ENCODE measurements around the gene BCL6.

The BCL6 gene

GRCh38 chr3:187758318-187758955, 13.2 kb upstream of the BCL6 start:
- no peaks in the 10 kb centered on the region for H3K79me2 ChIP-seq (ENCODE audit: control insufficient read depth, low read length)
- TF ChIP-seq, protein P1, sequence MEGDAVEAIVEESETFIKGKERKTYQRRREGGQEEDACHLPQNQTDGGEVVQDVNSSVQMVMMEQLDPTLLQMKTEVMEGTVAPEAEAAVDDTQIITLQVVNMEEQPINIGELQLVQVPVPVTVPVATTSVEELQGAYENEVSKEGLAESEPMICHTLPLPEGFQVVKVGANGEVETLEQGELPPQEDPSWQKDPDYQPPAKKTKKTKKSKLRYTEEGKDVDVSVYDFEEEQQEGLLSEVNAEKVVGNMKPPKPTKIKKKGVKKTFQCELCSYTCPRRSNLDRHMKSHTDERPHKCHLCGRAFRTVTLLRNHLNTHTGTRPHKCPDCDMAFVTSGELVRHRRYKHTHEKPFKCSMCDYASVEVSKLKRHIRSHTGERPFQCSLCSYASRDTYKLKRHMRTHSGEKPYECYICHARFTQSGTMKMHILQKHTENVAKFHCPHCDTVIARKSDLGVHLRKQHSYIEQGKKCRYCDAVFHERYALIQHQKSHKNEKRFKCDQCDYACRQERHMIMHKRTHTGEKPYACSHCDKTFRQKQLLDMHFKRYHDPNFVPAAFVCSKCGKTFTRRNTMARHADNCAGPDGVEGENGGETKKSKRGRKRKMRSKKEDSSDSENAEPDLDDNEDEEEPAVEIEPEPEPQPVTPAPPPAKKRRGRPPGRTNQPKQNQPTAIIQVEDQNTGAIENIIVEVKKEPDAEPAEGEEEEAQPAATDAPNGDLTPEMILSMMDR (IDR thresholded peaks at IDR 0.05; ENCODE audit: low read depth, low read length, poor library complexity, severe bottlenecking): no peak
- TF ChIP-seq EZH2phosphoT487 (IDR thresholded peaks at IDR 0.05; ENCODE audit: borderline replicate concordance, low read length): no peak
- no peaks in the 10 kb centered on the region for H3K27me3 ChIP-seq (ENCODE audit: control insufficient read depth, low read length)
- peaks cover 9% of the 10 kb centered on the region for H3K4me1 ChIP-seq (ENCODE audit: control insufficient read depth, low read length)
- H3K4me3 ChIP-seq (ENCODE audit: low read length): no peak overlapping the region
- no peaks in the 10 kb centered on the region for H4K20me1 ChIP-seq (ENCODE audit: control insufficient read depth, insufficient read depth, low read depth, low read length)
- H3K36me3 ChIP-seq (ENCODE audit: control insufficient read depth, low read length): no peaks in the 10 kb centered on the region
- no peaks in the 10 kb centered on the region for H3K9me3 ChIP-seq (ENCODE audit: control insufficient read depth, insufficient read depth, low read length)
- no peaks in the 10 kb centered on the region for H3K9me2 ChIP-seq (replicated peaks; ENCODE audit: control insufficient read depth, low read length)
- no peaks in the 10 kb centered on the region for H3F3A ChIP-seq (ENCODE audit: control insufficient read depth, insufficient read depth)
- no peak overlapping the region for H3K4me2 ChIP-seq (ENCODE audit: low read length)
- no peak overlapping the region for H3K27ac ChIP-seq (ENCODE audit: low read depth, low read length)

- Histone ChIP-seq H3K36me3 (ENCODE audit: control insufficient read depth, low read length) (no peaks in the 10 kb centered on the region), H3K79me2 (ENCODE audit: control insufficient read depth, low read length) (peaks cover 2% of the 10 kb centered on the region), H3K4me2 (ENCODE audit: low read length) (no peak overlapping the region), H3K27ac (ENCODE audit: low read depth, low read length) (no peak overlapping the region), H4K20me1 (ENCODE audit: control insufficient read depth, insufficient read depth, low read depth, low read length) (no peaks in the 10 kb centered on the region), H3F3A (ENCODE audit: control insufficient read depth, insufficient read depth) (peaks cover 15% of the 10 kb centered on the region), H3K4me3 (ENCODE audit: low read length) (no peak overlapping the region), H3K9me3 (ENCODE audit: control insufficient read depth, insufficient read depth, low read length) (no peaks in the 10 kb centered on the region), H3K9me2 (replicated peaks; ENCODE audit: control insufficient read depth, low read length) (no peaks in the 10 kb centered on the region), H3K27me3 (ENCODE audit: control insufficient read depth, low read length) (no peaks in the 10 kb centered on the region), H3K4me1 (ENCODE audit: control insufficient read depth, low read length) (peaks cover 40% of the 10 kb centered on the region)
- TF ChIP-seq EZH2phosphoT487 (IDR thresholded peaks at IDR 0.05; ENCODE audit: borderline replicate concordance, low read length): no peak
- TF ChIP-seq, protein P1 (IDR thresholded peaks at IDR 0.05; ENCODE audit: low read depth, low read length, poor library complexity, severe bottlenecking): no peak
These were observed 8.2 kb upstream of the BCL6 start for GRCh38 chr3:187753516-187753915.

- peak overlapping the region; percentile 93 for H3K4me2 ChIP-seq (ENCODE audit: low read length)
These were observed 5.3 kb upstream of the BCL6 start for GRCh38 chr3:187750513-187751123.

More at GRCh38 chr3:187750513-187751123, 5.3 kb upstream of the BCL6 start:
- TF ChIP-seq, protein P1 (IDR thresholded peaks at IDR 0.05; ENCODE audit: low read depth, low read length, poor library complexity, severe bottlenecking): no peak
- TF ChIP-seq EZH2phosphoT487 (IDR thresholded peaks at IDR 0.05; ENCODE audit: borderline replicate concordance, low read length): no peak
- Histone ChIP-seq H3K27ac (ENCODE audit: low read depth, low read length) (peak overlapping the region; percentile 89), H3K36me3 (ENCODE audit: control insufficient read depth, low read length) (peaks cover 2% of the 10 kb centered on the region; the same call in 1 of the 2 replicates), H3K9me2 (replicated peaks; ENCODE audit: control insufficient read depth, low read length) (no peaks in the 10 kb centered on the region), H3K4me1 (ENCODE audit: control insufficient read depth, low read length) (peaks cover 52% of the 10 kb centered on the region), H3K79me2 (ENCODE audit: control insufficient read depth, low read length) (peaks cover 28% of the 10 kb centered on the region), H3K4me3 (ENCODE audit: low read length) (peak overlapping the region; percentile 80), H4K20me1 (ENCODE audit: control insufficient read depth, insufficient read depth, low read depth, low read length) (no peaks in the 10 kb centered on the region), H3K9me3 (ENCODE audit: control insufficient read depth, insufficient read depth, low read length) (no peaks in the 10 kb centered on the region), H3F3A (ENCODE audit: control insufficient read depth, insufficient read depth) (peaks cover 35% of the 10 kb centered on the region), H3K27me3 (ENCODE audit: control insufficient read depth, low read length) (no peaks in the 10 kb centered on the region)
